Esophagus muscularis mucosa (tissue), 4 donors: ENCODE measurements around the gene C13orf42. TPM values are rescaled to one million over a fixed set of nuclear protein-coding genes. Genes with fewer than 3 reads are reported as not detected.
"Not testable (repeated sequence)": the region's sequence is repeated elsewhere in the genome, so short reads cannot be mapped to it uniquely, and the experiment has no call there.

Experiments
- DNase-seq: peaks from one replicate; pipeline ENCODE4 v3.0.0-alpha.2; 2017; ENCODE audit errors: extremely low spot score
- H3K27ac ChIP-seq, 4 donors: fragments of 200-600 bp; sonication (generic); replicated peaks in 1 of 4; 1 replicate in 3 of 4; 2 replicates in 1 of 4; pipeline ENCODE4 v1.5.1; 2016 to 2019; ENCODE audit warnings: mild to moderate bottlenecking in 1 of 4
- H3K27me3 ChIP-seq, 4 donors: fragments of 200-600 bp; sonication (generic); one replicate each; pipeline versions ENCODE4 v1.5.1 to v1.6.0; 2016 to 2019
- H3K36me3 ChIP-seq, 4 donors: fragments of 200-600 bp; sonication (generic); one replicate each; pipeline ENCODE4 v1.5.1; 2016 to 2019
- H3K4me1 ChIP-seq, 4 donors: fragments of 200-600 bp; sonication (generic); one replicate each; pipeline ENCODE4 v1.5.1; 2016 to 2019
- H3K4me3 ChIP-seq, 4 donors: fragments of 200-600 bp; sonication (generic); 1 replicate in 2 of 4; 2 replicates in 2 of 4; pipeline ENCODE4 v1.5.1; 2016 to 2019; ENCODE audit warnings: mild to moderate bottlenecking in 4 of 4, moderate library complexity in 1 of 4
- H3K9me3 ChIP-seq, 4 donors: fragments of 200-600 bp; sonication (generic); 1 replicate in 3 of 4; 2 replicates in 1 of 4; pipeline ENCODE4 v1.5.1; 2016 to 2019
- EP300 ChIP-seq: sonication (generic); formaldehyde crosslinking; IDR thresholded peaks from one replicate; pipeline ENCODE4 v1.6.1; 2017; ENCODE audit warnings: antibody characterized with exemption
- POLR2A ChIP-seq: fragments of 450-650 bp; IDR thresholded peaks from one replicate; pipeline ENCODE4 v1.6.1; 2017; ENCODE audit warnings: antibody characterized with exemption, moderate library complexity, mild to moderate bottlenecking, low read depth
- POLR2AphosphoS5 ChIP-seq, 2 donors: sonication (generic); formaldehyde crosslinking; IDR thresholded peaks; one replicate each; pipeline ENCODE4 v1.6.1; 2017; ENCODE audit warnings: antibody characterized with exemption in 2 of 2
- WGBS: methylation state at CpG from one replicate; pipeline ENCODE4 v1.1.5; 2018; 5-methylcytosine and 5-hydroxymethylcytosine counted together
- intact Hi-C: fragments of 100-400 bp; cut with DNase I; formaldehyde crosslinking; loops from one replicate; pipeline ENCODE4 v1.15.1; 2023
- total RNA-seq, 4 donors: library from RNA; depleted of rRNA; stranded (reverse); fragments of >200 nt; gene quantifications; one replicate each; pipeline versions ENCODE4 v1.1.0 to v1.2.1, GENCODE V29; 2016
- TF ChIP-seq, protein P1 (sequence below), 3 experiments: fragments of 200-600 bp in 2 of 3; fragments of 450-650 bp in 1 of 3; sonication (generic) in 2 of 3; IDR thresholded peaks; one replicate each; pipeline ENCODE4 v1.5.1; 2017 to 2019; ENCODE audit warnings: antibody characterized with exemption in 3 of 3, mild to moderate bottlenecking in 2 of 3, moderate library complexity in 1 of 3

Gene C13orf42
- total RNA-seq, 4 donors from 2014 or later = not detected

DNA sequence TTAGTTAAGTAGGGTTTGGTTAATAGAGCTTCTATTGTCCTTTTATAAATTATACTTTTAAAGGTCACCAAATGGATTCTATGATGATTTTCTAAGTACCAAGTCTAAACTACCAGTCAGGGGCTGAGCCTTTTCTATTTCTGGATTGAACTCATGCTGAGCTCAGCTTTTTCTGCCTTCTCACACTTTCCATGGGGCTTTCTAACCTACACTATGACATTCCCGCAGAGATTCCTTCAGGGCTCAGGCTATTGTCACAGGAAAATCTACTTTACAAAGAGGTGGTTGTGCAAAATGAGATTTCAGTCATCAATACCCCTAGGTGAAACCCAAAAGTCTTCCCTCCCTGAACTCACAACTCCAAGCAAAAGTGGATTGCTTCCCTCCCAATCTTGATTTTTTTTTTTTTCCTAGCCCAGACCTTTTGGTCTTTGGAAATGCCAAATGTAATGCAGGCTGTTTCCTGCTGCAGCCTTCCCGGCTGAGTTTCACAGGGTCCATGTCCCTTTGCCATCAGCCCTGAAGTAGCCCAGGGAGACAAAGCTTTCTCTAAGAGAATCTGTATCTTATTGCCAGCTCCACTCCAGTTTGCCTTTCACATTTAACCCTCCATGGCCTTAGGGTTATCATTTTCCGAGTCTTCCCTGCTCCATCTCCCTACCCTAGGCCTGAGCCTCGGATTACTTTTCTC, 13.6 kb downstream of the C13orf42 start:
- H3K36me3 ChIP-seq = no peaks in the 10 kb centered on the region
- no peak for DNase-seq
- H3K27me3 ChIP-seq = no peaks in the 10 kb centered on the region
- intact Hi-C loops = no loop called here
- H3K4me1 ChIP-seq = no peaks in the 10 kb centered on the region
- no peaks in the 10 kb centered on the region for H3K9me3 ChIP-seq
- TF ChIP-seq EP300 (no peak), POLR2A (no peak), POLR2AphosphoS5 (IDR thresholded peaks at IDR 0.05) (no peak)
- TF ChIP-seq, protein P1, sequence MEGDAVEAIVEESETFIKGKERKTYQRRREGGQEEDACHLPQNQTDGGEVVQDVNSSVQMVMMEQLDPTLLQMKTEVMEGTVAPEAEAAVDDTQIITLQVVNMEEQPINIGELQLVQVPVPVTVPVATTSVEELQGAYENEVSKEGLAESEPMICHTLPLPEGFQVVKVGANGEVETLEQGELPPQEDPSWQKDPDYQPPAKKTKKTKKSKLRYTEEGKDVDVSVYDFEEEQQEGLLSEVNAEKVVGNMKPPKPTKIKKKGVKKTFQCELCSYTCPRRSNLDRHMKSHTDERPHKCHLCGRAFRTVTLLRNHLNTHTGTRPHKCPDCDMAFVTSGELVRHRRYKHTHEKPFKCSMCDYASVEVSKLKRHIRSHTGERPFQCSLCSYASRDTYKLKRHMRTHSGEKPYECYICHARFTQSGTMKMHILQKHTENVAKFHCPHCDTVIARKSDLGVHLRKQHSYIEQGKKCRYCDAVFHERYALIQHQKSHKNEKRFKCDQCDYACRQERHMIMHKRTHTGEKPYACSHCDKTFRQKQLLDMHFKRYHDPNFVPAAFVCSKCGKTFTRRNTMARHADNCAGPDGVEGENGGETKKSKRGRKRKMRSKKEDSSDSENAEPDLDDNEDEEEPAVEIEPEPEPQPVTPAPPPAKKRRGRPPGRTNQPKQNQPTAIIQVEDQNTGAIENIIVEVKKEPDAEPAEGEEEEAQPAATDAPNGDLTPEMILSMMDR (IDR thresholded peaks at IDR 0.05) = no peak
- 83% methylated on average over 4 of the region's 4 CpGs for WGBS
- no peak overlapping the region for H3K4me3 ChIP-seq
- no peak overlapping the region for H3K27ac ChIP-seq

DNA sequence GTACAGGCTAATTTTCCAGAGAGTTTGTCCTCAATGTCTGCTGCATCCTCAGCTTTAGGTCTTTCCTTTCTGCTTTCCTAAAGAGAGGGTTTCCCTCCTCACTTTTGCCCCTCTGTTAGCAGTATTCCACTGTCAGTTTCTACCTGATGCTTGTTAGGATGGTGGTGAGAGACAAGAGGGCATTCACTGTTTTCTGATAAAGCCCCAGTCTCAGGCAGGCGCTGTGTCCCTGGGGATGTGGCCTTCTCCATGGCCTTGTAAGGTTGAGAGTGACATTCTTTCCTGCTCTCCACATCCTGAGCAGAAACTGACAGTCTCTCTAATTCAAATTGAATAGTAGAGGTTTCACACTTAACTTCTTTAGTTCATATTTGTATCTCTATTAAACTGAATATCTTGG, 14.9 kb downstream of the C13orf42 start:
- H3K27me3 ChIP-seq = no peaks in the 10 kb centered on the region
- TF ChIP-seq POLR2A (no peak), EP300 (no peak), POLR2AphosphoS5 (IDR thresholded peaks at IDR 0.05) (no peak)
- TF ChIP-seq, protein P1 (IDR thresholded peaks at IDR 0.05) = no peak
- intact Hi-C loops = no loop called here
- H3K9me3 ChIP-seq = no peaks in the 10 kb centered on the region
- 73% methylated on average over 1 of the region's 1 CpG for WGBS
- H3K4me1 ChIP-seq = no peaks in the 10 kb centered on the region
- DNase-seq = no peak
- H3K4me3 ChIP-seq = no peak overlapping the region
- no peaks in the 10 kb centered on the region for H3K36me3 ChIP-seq
- H3K27ac ChIP-seq = no peak overlapping the region

DNA sequence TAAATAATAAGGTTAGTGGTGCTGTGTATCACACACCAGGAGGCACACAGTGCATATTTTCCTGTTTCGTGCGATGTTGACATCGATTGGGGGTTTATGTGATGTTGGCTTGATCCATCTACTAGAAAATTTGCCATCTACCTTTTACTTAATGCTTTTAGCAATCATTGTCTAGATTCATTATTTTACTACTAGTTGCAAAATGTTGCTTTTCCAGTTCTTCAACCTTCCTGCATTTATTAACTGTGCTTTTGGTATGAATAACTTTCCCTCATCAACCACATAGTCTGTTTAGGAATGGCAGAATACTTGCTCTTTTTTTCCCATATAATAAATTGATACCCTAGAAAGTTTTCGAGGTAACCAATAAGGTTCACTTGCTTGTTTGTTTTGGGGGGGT, 17.5 kb downstream of the C13orf42 start:
- H3K4me1 ChIP-seq = no peaks in the 10 kb centered on the region
- H3K9me3 ChIP-seq = no peaks in the 10 kb centered on the region
- no peaks in the 10 kb centered on the region for H3K27me3 ChIP-seq
- TF ChIP-seq POLR2AphosphoS5 (IDR thresholded peaks at IDR 0.05) = no peak
- TF ChIP-seq, protein P1 (IDR thresholded peaks at IDR 0.05) = no peak
- TF ChIP-seq EP300 = no peak
- H3K27ac ChIP-seq = no peak overlapping the region
- intact Hi-C loops = no loop called here
- DNase-seq = no peak
- no peaks in the 10 kb centered on the region for H3K36me3 ChIP-seq
- H3K4me3 ChIP-seq = no peak overlapping the region
- 93% methylated on average over 4 of the region's 4 CpGs for WGBS

DNA sequence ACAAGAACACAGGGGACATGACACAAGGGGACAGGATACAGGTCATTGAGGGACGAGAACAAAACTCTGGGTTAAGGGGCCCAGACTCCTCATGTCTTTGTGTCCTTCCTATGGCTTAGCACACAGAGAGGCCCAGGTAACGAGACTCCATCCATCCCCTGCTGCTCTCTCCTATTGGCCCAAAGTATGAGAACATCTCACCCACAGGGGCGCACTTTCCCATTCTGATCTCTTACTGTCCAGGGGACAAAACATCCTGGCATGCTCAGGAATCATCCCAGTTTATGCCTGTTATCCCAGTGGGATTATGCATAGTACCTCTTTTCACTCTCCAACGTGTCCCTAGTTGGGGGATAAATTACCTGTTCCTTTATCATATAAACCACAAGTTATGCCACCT, 19.2 kb downstream of the C13orf42 start:
- Histone ChIP-seq H3K4me3 (no peak overlapping the region), H3K27ac (no peak overlapping the region), H3K36me3 (no peaks in the 10 kb centered on the region), H3K4me1 (no peaks in the 10 kb centered on the region), H3K9me3 (no peaks in the 10 kb centered on the region), H3K27me3 (no peaks in the 10 kb centered on the region)
- TF ChIP-seq POLR2AphosphoS5 (IDR thresholded peaks at IDR 0.05) (no peak), EP300 (no peak), POLR2A (no peak)
- TF ChIP-seq, protein P1 (IDR thresholded peaks at IDR 0.05) = no peak
- DNase-seq = no peak
- 92% methylated on average over 4 of the region's 4 CpGs for WGBS
- intact Hi-C loops = no loop called here

DNA sequence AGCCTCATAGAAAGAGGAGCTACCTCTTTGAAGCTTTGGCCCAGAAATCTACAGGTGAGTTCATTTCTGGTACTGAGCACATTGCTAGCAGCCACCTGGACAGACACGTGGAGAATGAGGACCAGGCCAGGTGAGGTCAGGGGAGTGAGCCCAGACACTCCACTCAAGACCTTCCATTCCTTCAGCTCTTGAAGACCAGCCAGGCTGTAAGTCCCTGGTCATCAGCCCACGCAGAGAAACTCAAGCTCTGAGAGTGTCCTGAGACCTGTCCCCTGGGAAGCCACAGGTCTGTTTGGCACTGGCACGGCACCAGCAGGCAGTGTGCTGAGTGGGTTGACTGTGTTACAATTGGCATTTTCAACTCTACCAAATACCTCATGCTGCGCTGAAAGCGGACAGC, 27.4 kb downstream of the C13orf42 start:
- Histone ChIP-seq H3K4me1 (no peaks in the 10 kb centered on the region), H3K27me3 (no peaks in the 10 kb centered on the region), H3K36me3 (no peaks in the 10 kb centered on the region), H3K9me3 (no peaks in the 10 kb centered on the region), H3K27ac (no peak overlapping the region), H3K4me3 (no peak overlapping the region)
- no peak for DNase-seq
- intact Hi-C loops = no loop called here
- WGBS = 91% methylated on average over 5 of the region's 5 CpGs
- TF ChIP-seq POLR2AphosphoS5 (IDR thresholded peaks at IDR 0.05) (no peak), POLR2A (no peak), EP300 (no peak)
- TF ChIP-seq, protein P1 (IDR thresholded peaks at IDR 0.05) = no peak

DNA sequence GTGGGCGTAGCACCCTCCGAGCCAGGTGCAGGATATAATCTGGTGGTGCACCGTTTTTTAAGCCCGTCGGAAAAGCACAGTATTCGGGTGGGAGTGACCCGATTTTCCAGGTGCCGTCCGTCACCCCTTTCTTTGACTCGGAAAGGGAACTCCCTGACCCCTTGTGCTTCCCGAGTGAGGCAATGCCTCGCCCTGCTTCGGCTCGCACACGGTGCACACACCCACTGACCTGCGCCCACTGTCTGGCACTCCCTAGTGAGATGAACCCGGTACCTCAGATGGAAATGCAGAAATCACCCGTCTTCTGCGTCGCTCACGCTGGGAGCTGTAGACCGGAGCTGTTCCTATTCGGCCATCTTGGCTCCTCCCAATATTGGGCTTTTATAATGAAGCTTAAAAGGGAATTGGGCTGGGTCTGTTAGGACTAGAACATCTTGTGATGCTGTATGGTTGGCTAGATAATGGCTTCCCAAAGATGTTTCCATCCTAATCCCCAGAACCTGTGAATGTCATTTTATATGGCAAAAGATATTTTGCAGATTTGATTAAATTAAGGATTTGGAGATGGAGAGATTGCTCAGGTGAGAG, 30.5 kb downstream of the C13orf42 start:
- DNase-seq, H3K27me3 ChIP-seq, intact Hi-C loops, H3K4me3 ChIP-seq, H3K9me3 ChIP-seq, H3K36me3 ChIP-seq, H3K27ac ChIP-seq, H3K4me1 ChIP-seq: not testable (repeated sequence)
- 80% methylated on average over 5 of the region's 23 CpGs for WGBS
